Tongue (tissue), 2 donors: ENCODE measurements around the gene GZF1. TPM values are rescaled to one million over a fixed set of nuclear protein-coding genes. Genes with fewer than 3 reads are reported as not detected.
A peak's percentile ranks its signal among the peaks of the same experiment; 100 is the strongest.

Experiments
- DNase-seq: peaks from one replicate; pipeline ENCODE4 v3.0.0-alpha.2; 2015
- total RNA-seq: library from RNA; depleted of rRNA; stranded (reverse); fragments of >200 nt; gene quantifications from one replicate; pipeline ENCODE4 v1.2.3, GENCODE V29; 2014

GZF1 gene
- total RNA-seq: 17.2 TPM

DNA sequence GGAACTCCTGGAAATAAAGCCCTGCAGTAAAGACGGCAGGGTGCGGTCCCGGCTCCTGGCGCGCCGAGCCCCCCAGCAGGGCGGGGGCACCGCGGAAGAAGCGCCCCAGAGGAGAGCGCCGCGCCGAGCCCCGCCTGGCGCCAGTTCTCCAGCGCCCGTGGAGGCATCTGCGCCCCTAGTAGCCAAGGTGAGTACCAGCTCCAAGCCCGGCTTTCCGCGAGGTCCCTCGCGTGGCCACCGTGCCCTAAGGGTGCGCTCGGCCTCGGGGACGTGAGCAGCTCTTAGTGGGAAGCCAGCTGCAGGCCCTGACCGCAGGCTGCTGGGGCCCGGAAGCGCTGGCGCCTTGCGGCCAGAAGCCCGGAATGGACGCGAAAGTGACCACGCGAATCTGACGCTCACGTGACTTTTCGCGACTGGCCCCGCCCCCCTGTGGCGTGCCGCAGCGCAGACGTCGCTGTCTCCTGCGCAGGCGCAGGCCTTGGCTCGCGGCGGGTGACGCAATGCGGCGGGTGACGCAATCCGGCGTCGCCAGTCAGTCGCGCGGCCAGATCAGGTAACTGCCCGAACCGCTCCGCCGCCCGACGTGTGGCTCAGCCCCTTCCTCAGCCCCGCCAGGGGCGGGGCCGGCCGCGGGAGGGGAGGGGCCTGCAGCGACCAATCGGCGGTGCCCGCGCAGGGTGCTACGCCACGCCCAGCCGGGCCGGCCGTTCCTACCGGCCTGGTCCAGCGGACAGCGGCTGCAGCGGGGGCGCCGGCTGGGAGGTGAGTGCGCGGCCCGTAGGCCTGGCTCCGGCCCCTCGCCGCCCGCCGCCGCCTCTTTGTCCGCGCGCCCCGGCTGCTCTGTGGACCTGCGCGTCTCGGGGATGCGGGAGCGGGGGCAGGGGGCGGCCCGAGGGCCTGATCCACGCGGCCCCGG is at the start of gene GZF1:
Gene GZF1 (plus strand): TSS at position 707 of the 916 bp plus-strand sequence. CDS start 2,202 bp downstream, outside the sequence.
- DNase-seq: peak; percentile 99

GRCh38 chr20:23313271-23313670 is 48.7 kb upstream of the GZF1 start:
- peak; percentile 23 for DNase-seq

GRCh38 chr20:23314699-23315098 is 47.3 kb upstream of the GZF1 start:
- no peak for DNase-seq

DNA sequence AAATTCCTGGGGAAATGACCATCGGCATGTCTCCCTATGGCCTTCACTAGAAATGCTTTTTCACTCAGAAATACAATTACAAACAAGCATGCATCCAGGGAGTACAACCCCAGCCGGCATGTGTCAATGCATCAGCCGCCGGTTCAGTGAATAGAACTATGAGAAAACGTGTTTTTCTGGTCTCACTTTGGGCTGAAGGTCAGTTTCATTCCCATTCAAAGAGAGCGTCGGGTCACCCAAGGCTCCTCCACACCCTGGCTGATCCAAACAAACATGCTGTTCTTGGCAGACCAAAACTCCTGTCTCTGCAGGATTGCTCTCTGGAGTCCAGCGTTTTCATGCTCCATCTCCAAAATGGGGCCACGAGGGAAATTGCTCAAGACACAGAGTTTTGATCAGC is 46.9 kb upstream of the GZF1 start:
- DNase-seq: no peak

DNA sequence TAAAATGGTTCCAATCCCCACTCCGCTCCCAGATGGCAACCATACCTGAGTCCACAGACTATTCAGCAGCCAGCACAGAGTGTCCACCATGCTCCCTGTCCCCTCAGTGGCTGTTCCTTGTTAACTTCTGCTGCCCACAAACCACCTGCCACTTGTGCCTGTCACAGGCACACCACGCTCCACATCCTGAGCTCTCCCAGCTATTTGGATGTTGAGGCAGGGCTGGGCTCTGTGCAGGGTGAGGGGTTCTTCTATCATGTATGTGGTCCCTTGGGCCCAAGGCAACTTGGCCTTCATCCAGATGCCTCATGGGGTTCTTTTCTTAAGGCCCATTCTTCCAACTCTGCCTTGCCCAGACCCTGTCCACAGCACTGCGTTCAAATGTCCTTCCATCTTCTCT is 45.4 kb upstream of the GZF1 start:
- no peak for DNase-seq

DNA sequence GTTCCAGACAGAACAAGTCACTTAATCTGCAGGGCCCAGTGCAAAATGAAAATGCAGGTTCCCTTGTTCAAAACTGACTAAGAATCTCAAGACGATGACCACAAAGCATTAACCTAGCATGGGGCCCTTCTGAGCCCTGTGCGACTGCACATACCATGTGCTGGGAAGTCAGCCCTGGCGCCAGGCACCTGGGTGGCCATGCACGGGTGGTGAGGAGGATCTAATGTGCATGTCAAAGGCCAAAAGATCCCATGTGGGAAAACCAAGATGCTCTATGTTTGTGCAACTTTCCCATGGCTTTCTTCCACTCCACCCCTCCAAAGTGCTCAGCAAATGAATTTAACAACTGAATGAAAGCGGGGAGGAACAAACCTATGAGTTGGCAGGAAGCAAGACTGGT is 44.9 kb upstream of the GZF1 start:
- DNase-seq: no peak

DNA sequence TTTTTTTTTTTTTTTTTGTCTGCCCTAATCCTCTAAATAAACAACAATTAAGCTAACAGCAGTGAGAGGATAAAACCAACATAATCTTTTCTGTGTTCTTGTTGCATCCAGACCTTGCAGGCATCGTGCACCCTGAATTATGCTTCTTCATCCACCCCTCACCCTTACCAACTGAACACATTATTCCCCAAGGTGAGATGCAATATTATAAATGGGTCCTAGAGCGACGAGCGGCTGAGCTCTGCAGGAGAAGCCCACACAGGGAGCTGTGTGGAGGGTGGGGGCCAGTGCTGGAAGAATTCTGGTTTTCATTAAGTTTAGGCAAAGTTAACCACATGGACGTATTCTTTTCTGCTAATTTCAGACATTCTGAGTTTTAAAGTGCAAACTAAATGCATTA is 43.6 kb upstream of the GZF1 start:
- DNase-seq: no peak

DNA sequence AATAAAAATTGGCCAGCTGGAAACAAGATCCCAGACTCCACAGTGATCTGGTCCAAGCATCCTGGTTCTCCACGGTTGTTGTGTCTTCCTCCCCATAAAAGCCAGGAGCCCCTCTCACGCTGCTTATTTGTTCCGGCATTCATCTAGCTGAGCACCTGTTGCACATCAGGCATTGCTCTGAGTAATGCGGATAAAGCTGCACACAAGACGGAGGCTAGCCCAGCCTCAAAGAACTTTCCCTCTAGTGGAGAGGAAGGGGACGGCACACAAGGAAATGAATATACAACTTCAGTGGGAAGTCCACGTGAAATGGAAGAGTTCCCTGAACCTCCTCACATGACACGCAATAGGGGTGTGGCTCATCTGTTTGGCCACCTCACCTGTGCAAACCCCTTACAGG is 41.7 kb upstream of the GZF1 start:
- DNase-seq: peak; percentile 30

DNA sequence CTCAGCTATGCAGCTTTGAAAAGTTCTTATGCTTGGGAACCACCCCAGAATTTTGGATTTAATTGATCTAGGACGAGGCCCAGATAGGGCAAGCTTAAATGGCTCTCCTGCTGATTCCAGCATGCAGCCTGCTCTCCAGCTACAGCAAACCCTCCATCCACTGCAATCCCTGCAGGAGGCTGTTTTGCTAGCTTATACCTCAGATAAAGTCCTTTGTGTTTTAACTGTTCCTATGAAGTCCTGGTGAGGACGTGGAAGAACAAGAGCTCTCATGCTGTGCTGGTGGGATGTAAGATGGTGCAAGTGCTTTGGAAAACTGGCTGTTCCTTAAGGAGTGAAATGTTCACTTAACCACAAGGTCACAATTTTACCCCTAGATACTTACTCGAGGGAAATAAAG is 36.9 kb upstream of the GZF1 start:
- DNase-seq: no peak

GRCh38 chr20:23326774-23327173 is 35.2 kb upstream of the GZF1 start:
- no peak for DNase-seq

DNA sequence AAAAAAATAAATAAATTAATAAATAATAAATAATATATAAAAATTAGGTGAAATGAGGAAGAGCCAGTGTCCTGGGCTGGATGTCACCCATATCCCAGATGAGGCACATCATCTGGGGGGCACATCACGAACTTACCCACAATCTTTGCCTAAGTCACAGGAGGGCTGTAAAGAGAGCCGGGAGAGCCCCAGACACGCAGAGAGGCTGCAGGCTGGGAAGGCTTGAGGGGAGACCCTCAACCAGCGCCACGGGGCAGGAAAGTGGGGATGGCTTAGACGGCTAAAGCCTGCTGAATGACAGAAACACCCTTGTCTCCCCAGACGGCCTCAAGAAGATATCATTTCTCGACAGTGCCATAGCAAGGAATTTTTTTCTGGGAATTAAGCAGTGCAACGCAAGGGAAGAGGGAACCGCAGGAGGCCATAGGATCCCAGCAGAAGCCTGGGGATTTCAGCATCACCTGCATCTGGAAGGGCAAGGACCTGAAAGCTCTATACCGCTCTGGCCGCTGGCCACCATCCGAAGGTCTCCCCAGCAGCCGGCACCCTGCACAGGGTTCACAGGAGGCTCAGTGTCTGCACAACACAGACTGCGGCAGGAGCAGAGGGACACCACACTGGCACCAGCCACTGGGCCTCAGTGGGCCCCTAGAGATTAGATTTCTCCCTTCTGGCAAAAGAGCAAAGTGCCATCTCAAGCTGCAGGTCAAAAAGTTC is 34.2 kb upstream of the GZF1 start:
- no peak for DNase-seq

- DNase-seq: no peak
Measured at GRCh38 chr20:23331450-23332350, 30.3 kb upstream of the GZF1 start.

DNA sequence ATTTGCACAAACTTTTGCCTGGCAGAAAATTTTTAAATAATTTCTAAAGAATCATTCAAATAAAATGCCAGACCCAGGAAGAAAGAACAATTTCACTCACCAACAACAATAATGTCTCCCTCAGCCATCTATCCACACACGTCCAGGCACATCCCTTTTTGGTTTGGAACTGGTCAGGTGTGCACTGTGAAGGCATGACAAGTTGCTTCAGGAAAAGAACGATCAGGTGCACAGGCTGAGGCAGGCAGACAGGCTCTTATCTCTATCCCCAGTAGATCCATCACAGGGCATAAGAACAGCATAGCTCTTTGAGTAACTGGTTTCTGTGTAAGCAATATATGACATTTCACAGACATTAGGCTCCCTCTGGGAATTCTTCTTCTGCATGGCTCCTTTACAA is 29.5 kb upstream of the GZF1 start:
- no peak for DNase-seq

GRCh38 chr20:23334111-23334510 is 27.9 kb upstream of the GZF1 start:
- no peak for DNase-seq

- DNase-seq: no peak
Measured at GRCh38 chr20:23335521-23335920, 26.5 kb upstream of the GZF1 start.

- no peak for DNase-seq
Measured at GRCh38 chr20:23336476-23336875, 25.5 kb upstream of the GZF1 start.

DNA sequence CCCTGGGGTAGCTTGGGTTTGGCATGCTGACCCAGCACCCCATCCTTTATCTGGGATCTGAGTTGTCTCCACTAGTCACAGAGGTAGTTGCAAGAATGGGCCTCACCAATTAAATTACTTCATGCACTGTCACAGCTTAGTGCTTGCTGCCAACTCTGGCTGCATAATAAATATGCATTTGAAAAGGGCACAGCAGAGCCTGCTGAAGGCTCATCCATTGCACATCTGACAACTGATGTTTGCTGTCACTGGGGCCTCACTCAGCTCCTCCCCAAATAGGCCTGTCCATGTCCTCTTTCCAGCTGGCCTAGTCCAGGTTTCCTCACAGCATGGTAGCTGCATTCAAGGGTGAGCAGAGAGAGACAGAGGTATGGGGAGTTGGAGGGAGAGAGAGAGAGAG is 24.7 kb upstream of the GZF1 start:
- no peak for DNase-seq

DNA sequence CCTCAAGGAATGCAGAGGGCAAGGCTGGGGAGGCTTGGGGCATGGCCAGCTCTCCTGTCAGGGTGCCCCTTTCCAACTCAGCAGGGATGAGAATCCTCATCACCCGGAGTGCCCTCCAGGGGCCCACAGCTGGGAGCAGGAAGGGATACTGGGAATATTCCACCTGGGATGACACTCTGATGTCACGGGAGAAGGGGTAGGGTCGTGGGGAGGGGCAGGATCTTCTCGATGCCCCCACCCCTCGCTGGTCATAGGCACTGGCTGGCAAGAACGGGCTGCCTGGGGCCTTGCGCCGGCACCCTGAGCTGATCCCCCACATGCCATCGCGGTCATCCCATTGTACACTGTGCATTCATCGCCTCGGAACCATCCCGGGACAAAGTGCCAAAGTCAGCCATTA is 22.0 kb upstream of the GZF1 start:
- DNase-seq: no peak

GRCh38 chr20:23340524-23340923 is 21.5 kb upstream of the GZF1 start:
- peak; percentile 81 for DNase-seq

DNA sequence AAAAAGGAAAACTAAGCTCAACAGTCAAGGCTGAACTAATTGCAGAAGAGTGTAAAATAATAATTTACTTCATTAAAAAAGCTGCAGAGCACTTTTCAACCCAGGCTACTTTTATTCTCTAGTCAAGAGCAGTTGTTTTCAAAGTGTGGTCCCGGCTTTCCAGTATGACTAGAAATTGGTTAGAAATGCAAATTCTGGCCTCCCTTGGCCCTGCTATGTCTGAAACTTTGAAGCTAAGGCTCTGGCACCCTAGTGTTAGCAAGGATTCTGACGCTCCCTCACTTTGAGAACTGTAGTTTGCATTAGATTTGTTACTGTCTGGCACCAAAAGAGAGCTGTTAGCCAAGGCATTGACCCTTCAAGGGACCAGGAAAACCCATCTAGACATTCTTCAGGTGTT is 20.9 kb upstream of the GZF1 start:
- no peak for DNase-seq

GRCh38 chr20:23343590-23343989 is 18.4 kb upstream of the GZF1 start:
- DNase-seq: no peak

- no peak for DNase-seq
Measured at GRCh38 chr20:23344336-23344735, 17.6 kb upstream of the GZF1 start.

- no peak for DNase-seq
Measured at GRCh38 chr20:23346002-23346401, 16.0 kb upstream of the GZF1 start.
